GM06990 (cell line): ENCODE measurements around the gene BCAS4.

ENCODE experiments used
- DNase-seq: peaks from one replicate; pipeline ENCODE4 v3.0.0-alpha.2; 2011; ENCODE audit not compliant: insufficient read length; ENCODE audit errors: extremely low read depth
- H3K27me3 ChIP-seq: replicated peaks from 2 replicates; pipeline ENCODE4 v1.6.0; 2011; ENCODE audit warnings: low read length; ENCODE audit not compliant: control insufficient read depth, insufficient read depth
- H3K36me3 ChIP-seq: 2 replicates; pipeline ENCODE4 v1.5.1; 2011; ENCODE audit warnings: low read length; ENCODE audit not compliant: control insufficient read depth, insufficient read depth
- H3K4me3 ChIP-seq: replicated peaks from 2 replicates; pipeline ENCODE4 v1.5.1; 2011; ENCODE audit warnings: low read depth, mild to moderate bottlenecking, control low read depth, low read length
- CTCF ChIP-seq: IDR thresholded peaks from 2 replicates; pipeline ENCODE4 v1.5.1; 2011; ENCODE audit warnings: low read length, control low read depth, mild to moderate bottlenecking, inconsistent platforms; ENCODE audit not compliant: insufficient read depth, poor library complexity, severe bottlenecking

Gene BCAS4

GRCh38 chr20:50810842-50811241 lies 16.0 kb downstream of the BCAS4 start:
- no peaks in the 10 kb centered on the region for H3K27me3 ChIP-seq
- no peaks in the 10 kb centered on the region for H3K36me3 ChIP-seq
- DNase-seq, result peak; percentile 70

GRCh38 chr20:50813101-50813643 lies 18.3 kb downstream of the BCAS4 start:
- DNase-seq, result no peak
- Histone ChIP-seq H3K27me3 (no peaks in the 10 kb centered on the region), H3K36me3 (no peaks in the 10 kb centered on the region), H3K4me3 (no peak overlapping the region; the same call in 1 of the 2 replicates)
- TF ChIP-seq CTCF, result no peak

More at GRCh38 chr20:50810842-50811241, 16.0 kb downstream of the BCAS4 start:
- no peak for TF ChIP-seq CTCF
- no peak overlapping the region; the same call in 1 of the 2 replicates for H3K4me3 ChIP-seq

GRCh38 chr20:50813801-50814200 lies 18.9 kb downstream of the BCAS4 start:
- H3K4me3 ChIP-seq, result no peak overlapping the region
- DNase-seq, result no peak

DNA sequence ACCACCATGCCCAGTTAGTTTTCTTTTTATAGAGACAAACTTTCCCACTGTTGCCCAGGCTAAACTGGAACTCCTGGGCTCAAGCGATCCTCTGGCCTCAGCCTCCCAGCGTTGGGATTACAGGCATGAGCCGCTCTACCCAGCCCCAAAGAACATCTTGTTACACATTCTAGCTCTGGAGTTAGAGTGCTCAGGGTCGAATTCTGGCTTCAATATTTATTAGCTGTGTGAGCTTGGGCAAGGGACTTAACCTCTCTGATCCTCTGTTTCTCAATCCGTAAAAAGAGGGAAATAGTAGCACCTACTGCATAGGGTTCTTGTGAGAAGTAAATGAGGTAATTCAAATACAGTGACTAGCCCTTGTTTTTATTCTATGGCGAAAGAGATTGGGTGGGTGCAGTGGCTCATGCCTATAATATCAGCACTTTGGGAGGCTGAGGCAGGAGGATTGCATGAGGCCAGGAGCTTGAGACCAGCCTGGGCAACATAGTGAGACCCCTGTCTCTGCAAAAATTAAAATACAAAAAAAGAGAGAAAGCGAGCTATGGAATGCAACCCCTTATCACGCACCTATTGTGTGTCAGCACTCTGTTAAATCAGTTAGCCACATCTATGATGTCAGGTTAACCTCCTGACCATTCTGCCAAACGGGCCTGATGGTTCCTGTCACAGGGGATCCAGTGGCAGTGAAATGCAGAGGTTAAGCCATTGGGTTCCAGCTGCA lies 19.7 kb downstream of the BCAS4 start:
- Histone ChIP-seq H3K4me3 (peak overlapping the region; percentile 37), H3K27me3 (no peaks in the 10 kb centered on the region), H3K36me3 (no peaks in the 10 kb centered on the region)
- no peak for TF ChIP-seq CTCF
- DNase-seq, result no peak

More at GRCh38 chr20:50813801-50814200, 18.9 kb downstream of the BCAS4 start:
- Histone ChIP-seq H3K36me3 (no peaks in the 10 kb centered on the region), H3K27me3 (no peaks in the 10 kb centered on the region)
- no peak for TF ChIP-seq CTCF

DNA sequence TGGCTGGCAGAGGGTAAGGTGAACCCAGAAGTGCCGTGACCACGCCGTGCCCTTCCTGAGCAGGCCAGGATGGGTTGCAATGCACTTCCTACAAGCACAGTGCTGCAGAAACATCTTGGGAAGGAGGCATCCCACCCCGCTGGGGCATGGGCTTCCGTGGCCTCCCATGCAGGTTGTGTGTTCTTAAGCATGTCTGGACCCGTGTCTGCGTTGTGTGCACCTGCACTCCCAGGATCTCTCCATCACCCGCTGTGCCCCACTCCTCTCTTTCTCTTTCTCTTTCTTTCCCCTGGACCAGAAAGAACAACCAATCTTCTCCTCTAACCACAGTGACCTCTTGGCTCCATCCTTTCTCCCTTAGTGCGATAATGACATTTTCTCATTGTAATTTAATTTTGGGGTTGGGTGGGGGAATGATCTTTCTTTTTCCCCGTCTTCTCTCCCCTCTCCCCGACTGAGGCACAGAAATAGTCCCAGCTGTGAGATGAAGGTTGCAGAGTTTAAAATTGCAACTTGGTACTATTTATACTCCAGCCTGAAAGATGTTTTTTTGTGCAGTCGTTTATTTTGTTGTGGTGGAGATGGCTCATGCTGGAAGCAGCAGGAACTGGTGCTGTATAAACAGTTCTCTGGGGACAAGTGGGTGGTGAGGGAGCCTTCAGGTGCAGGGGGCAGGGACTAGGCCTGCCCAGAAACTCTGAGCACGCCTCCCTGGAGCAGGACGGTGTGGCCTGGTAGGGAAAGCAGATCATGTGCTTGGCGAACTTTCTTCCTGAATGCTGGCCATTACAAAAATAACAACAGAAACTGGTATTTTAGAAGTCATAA lies 20.5 kb downstream of the BCAS4 start:
- no peaks in the 10 kb centered on the region for H3K27me3 ChIP-seq
- TF ChIP-seq CTCF, result no peak
- peaks cover 5% of the 10 kb centered on the region; the same call in 1 of the 2 replicates for H3K36me3 ChIP-seq
- no peak for DNase-seq
- peak overlapping the region; percentile 37 for H3K4me3 ChIP-seq
